H1 (cell line): ENCODE measurements around the gene LAG3. TPM values are rescaled to one million over a fixed set of nuclear protein-coding genes. Genes with fewer than 3 reads are reported as not detected.

Experiments used
- BACH1 ChIP-seq: IDR thresholded peaks from 2 replicates; pipeline ENCODE4 v1.6.1; 2012; ENCODE audit warnings: low read length, improper control_type of control experiment
- BRCA1 ChIP-seq: IDR thresholded peaks from 2 replicates; pipeline ENCODE4 v1.6.1; 2012; ENCODE audit warnings: low read depth, low read length, improper control_type of control experiment
- CHD7 ChIP-seq: fragments of 300-600 bp; sonication (generic); IDR thresholded peaks from 2 replicates; pipeline ENCODE4 v1.7.1; 2012; ENCODE audit warnings: low read length, moderate library complexity, mild to moderate bottlenecking, inconsistent platforms; ENCODE audit not compliant: insufficient replicate concordance
- FOSL1 ChIP-seq: IDR thresholded peaks from 2 replicates; pipeline ENCODE4 v1.6.1; 2011; ENCODE audit warnings: mild to moderate bottlenecking, low read depth, low read length, moderate library complexity; ENCODE audit not compliant: insufficient read depth
- JUN ChIP-seq: IDR thresholded peaks from 2 replicates; pipeline ENCODE4 v1.6.1; 2011; ENCODE audit warnings: low read depth, mild to moderate bottlenecking, improper control_type of control experiment, low read length
- KDM1A ChIP-seq: fragments of 200-600, 300-600 bp; sonication (generic); IDR thresholded peaks from 2 replicates; pipeline ENCODE4 v1.7.1; 2016; ENCODE audit warnings: mild to moderate bottlenecking, low read length, borderline replicate concordance
- KDM4A ChIP-seq: IDR thresholded peaks from one replicate; pipeline ENCODE4 v1.7.1; 2012; ENCODE audit warnings: low read depth, mild to moderate bottlenecking, moderate library complexity, low read length, inconsistent platforms; ENCODE audit not compliant: severe bottlenecking
- RFX5 ChIP-seq: IDR thresholded peaks from 2 replicates; pipeline ENCODE4 v1.6.1; 2011; ENCODE audit warnings: low read depth, low read length, improper control_type of control experiment, borderline replicate concordance
- RNF2 ChIP-seq: fragments of 200-900, 300-1000 bp; sonication (generic); IDR thresholded peaks from 2 replicates; pipeline ENCODE4 v1.7.1; 2016; ENCODE audit warnings: borderline replicate concordance, low read depth, mild to moderate bottlenecking, antibody characterized with exemption, low read length; ENCODE audit not compliant: poor library complexity, severe bottlenecking; ENCODE audit errors: missing control alignments
- SP1 ChIP-seq: IDR thresholded peaks from 2 replicates; pipeline ENCODE4 v1.6.1; 2011; ENCODE audit warnings: low read depth, low read length
- TBP ChIP-seq: IDR thresholded peaks from 2 replicates; pipeline ENCODE4 v1.6.1; 2011; ENCODE audit warnings: low read depth, low read length, improper control_type of control experiment
- TCF12 ChIP-seq: IDR thresholded peaks from 2 replicates; pipeline ENCODE4 v1.6.1; 2011; ENCODE audit warnings: low read depth, mild to moderate bottlenecking, low read length
- polyA plus RNA-seq, 7 experiments: library from polyadenylated mRNA; depleted of rRNA in 3 of 7; stranded (reverse) in 5 of 7; unstranded in 2 of 7; fragments of >200 nt in 5 of 7; fragments of 200-250 nt in 2 of 7; gene quantifications; 1 replicate in 5 of 7; 2 replicates in 1 of 7; 4 replicates in 1 of 7; pipeline versions ENCODE4 v1.2.1 to v1.2.3, GENCODE V29; 2011 to 2013; ENCODE audit warnings: missing spikeins in 2 of 7, mixed read lengths in 2 of 7
- total RNA-seq: library from RNA; stranded (reverse); fragmentation: NEBNext Ultra II Directional; extraction: Animal tissue kit (Norgen Biotek cat#: 25700); gene quantifications from 2 replicates; pipeline ENCODE4 v1.2.1, GENCODE V29; 2021

LAG3 gene
- total and polyA plus RNA-seq, 2 of the 8 experiments (the other 6 are each of a cell fraction or from before 2014, with no cell fraction given) = 1.1 to 3.1 TPM

GRCh38 chr12:6765048-6765633, 7.2 kb upstream of the LAG3 start (continued):
- no peak for TF ChIP-seq CHD7
- TF ChIP-seq TBP = no peak
- TF ChIP-seq BACH1 = no peak
- no peak for TF ChIP-seq KDM4A
- TF ChIP-seq TCF12 = no peak
- TF ChIP-seq RNF2 = no peak
- TF ChIP-seq JUN = no peak
- TF ChIP-seq RFX5 = no peak
- TF ChIP-seq BRCA1 = no peak
- TF ChIP-seq FOSL1 = no peak
- no peak for TF ChIP-seq SP1
- no peak for TF ChIP-seq KDM1A
